GM12891 (cell line): ENCODE results near the gene IGFBP7.
"Not testable (repeated sequence)": the region's sequence is repeated elsewhere in the genome, so short reads cannot be mapped to it uniquely, and the experiment has no call there.

ENCODE experiments used
- DNase-seq: peaks from one replicate; pipeline ENCODE4 v3.0.0; 2011; ENCODE audit warnings: low spot score; ENCODE audit not compliant: insufficient read length
- FAIRE-seq: peaks from 2 replicates; lab custom pipeline; 2011; peaks lifted over from hg19 to GRCh38; lab: Jason Lieb, UNC
- PAX5 ChIP-seq: IDR thresholded peaks from 2 replicates; pipeline ENCODE4 v1.6.1; 2011; ENCODE audit warnings: low read length, moderate library complexity, mild to moderate bottlenecking; ENCODE audit not compliant: insufficient read depth, severe bottlenecking
- POLR2A ChIP-seq: IDR thresholded peaks from 2 replicates; pipeline ENCODE4 v1.6.1; 2011; ENCODE audit warnings: low read depth, low read length, control low read depth
- POLR2AphosphoS5 ChIP-seq: IDR thresholded peaks from 2 replicates; pipeline ENCODE4 v1.6.1; 2011; ENCODE audit warnings: low read depth, low read length, control low read depth
- POU2F2 ChIP-seq: IDR thresholded peaks from 2 replicates; pipeline ENCODE4 v1.6.1; 2011; ENCODE audit warnings: low read depth, mild to moderate bottlenecking, control low read depth, low read length, moderate library complexity
- SPI1 ChIP-seq: IDR thresholded peaks from 2 replicates; pipeline ENCODE4 v1.6.1; 2011; ENCODE audit warnings: low read depth, low read length, control low read depth
- TAF1 ChIP-seq: IDR thresholded peaks from 2 replicates; pipeline ENCODE4 v1.6.1; 2011; ENCODE audit warnings: low read depth, low read length, control low read depth

The IGFBP7 gene

GRCh38 chr4:57064811-57065711, 45.1 kb downstream of the IGFBP7 start:
- FAIRE-seq: no peak
- DNase-seq: no peak

GRCh38 chr4:57064120-57064519, 46.1 kb downstream of the IGFBP7 start:
- DNase-seq: no peak
- FAIRE-seq: no peak
- no peak for TF ChIP-seq TAF1
- no peak for TF ChIP-seq PAX5
- no peak for TF ChIP-seq POU2F2
- no peak for TF ChIP-seq POLR2AphosphoS5
- TF ChIP-seq SPI1: no peak
- TF ChIP-seq POLR2A: no peak

More at GRCh38 chr4:57064811-57065711, 45.1 kb downstream of the IGFBP7 start:
- TF ChIP-seq POLR2A: no peak
- TF ChIP-seq POU2F2: no peak
- TF ChIP-seq PAX5: no peak
- TF ChIP-seq SPI1: no peak
- TF ChIP-seq POLR2AphosphoS5: no peak
- TF ChIP-seq TAF1: no peak

DNA sequence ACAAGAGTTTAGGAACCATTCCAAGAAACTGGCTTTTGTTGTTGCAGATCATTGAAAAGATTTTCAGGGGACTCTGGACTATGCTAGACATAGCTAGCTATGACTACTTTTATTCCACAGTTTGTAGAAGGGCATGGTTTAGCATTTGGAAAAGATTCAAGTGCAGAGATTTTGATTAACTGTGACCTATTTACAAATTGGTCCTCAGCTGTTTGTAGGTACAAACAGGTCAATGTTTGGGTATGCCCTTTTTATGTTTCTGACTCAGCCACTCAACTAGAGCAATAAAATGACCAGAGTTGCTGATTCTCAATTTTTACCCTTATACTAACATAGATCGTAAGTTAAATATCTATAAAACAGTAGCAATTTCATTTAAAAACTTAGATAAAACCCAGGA, 46.7 kb downstream of the IGFBP7 start:
- FAIRE-seq (no peak), DNase-seq (no peak)
- no peak for TF ChIP-seq POLR2A

DNA sequence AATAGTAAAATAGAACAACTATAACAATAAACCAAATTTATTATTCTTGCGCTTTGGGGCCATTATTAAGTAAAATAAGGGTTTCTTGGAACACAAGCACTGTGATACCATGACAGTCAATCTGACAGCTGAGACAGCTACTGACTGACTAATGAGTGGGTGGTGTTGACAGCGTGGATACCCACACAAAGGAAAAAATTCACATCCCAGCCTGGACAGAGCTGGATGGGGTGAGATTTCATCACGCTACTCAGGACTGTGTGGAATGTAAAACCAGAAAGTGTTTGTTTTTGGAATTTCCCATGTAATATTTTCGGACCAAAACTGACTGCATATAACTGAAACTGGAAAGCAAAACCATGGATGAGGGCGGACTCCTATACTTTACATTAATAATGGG, 48.8 kb downstream of the IGFBP7 start:
- no peak for FAIRE-seq
- TF ChIP-seq POU2F2 (no peak), SPI1 (no peak), TAF1 (no peak), PAX5 (no peak)

GRCh38 chr4:57060717-57061067, 49.5 kb downstream of the IGFBP7 start:
- DNase-seq, FAIRE-seq: not testable (repeated sequence)

More for the DNA sequence above, 48.8 kb downstream of the IGFBP7 start:
- no peak for DNase-seq

- TF ChIP-seq POLR2AphosphoS5: no peak
- TF ChIP-seq SPI1: no peak
- TF ChIP-seq POU2F2: no peak
- no peak for TF ChIP-seq POLR2A
- no peak for TF ChIP-seq TAF1
- TF ChIP-seq PAX5: no peak
- FAIRE-seq (no peak), DNase-seq (no peak)
Observed at GRCh38 chr4:57059890-57060716, 50.1 kb downstream of the IGFBP7 start.

DNA sequence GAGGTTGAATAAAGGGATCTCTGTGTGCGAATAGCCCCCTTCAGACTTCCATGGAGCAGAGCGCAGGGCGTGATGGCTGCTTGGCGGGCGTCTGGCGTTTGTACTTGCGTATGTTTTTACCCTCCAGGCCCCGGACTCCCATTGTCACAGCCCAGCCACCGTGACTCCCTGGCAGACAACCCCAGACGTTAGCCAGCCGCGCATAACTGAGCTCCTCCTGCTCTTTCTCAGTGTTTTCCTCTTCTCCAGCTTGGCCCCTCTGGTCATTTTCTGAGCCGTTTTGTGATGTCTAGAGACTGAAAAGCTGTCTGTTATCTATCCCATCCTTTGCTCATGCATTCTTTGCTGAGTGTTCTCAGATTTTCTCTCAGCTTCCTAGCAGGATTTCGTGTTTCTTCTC, 54.3 kb downstream of the IGFBP7 start:
- TF ChIP-seq SPI1: no peak
- no peak for TF ChIP-seq PAX5
- TF ChIP-seq POLR2AphosphoS5: no peak
- no peak for TF ChIP-seq TAF1
- TF ChIP-seq POLR2A: no peak
- no peak for TF ChIP-seq POU2F2
- DNase-seq (no peak), FAIRE-seq (no peak)

- TF ChIP-seq TAF1 (no peak), POU2F2 (no peak), POLR2AphosphoS5 (no peak), POLR2A (no peak), SPI1 (no peak), PAX5 (no peak)
- no peak for DNase-seq
- FAIRE-seq: no peak
Observed at GRCh38 chr4:57053508-57053907, 56.7 kb downstream of the IGFBP7 start.

DNA sequence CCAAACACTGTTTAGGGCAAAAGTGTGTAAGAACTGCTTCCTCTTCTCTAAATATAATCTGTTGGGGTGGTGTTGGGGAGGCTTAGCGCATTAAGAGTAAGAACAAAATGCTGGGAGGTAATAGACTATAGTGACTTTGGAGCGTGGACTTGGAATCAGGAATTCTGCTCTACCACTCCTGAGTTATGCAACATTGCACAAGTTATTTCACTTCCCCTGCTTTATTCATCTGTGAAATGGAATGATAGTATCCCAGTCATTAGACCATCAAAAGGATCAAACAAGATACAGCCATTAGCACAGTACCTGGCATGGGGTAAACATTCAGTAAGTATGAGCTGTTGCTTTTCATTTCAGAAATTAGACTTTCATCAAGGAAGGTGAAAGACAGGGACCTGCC, 58.7 kb downstream of the IGFBP7 start:
- DNase-seq (no peak), FAIRE-seq (no peak)
- TF ChIP-seq POU2F2: no peak
- TF ChIP-seq POLR2AphosphoS5: no peak
- no peak for TF ChIP-seq TAF1
- no peak for TF ChIP-seq SPI1
- no peak for TF ChIP-seq POLR2A
- no peak for TF ChIP-seq PAX5

- no peak for FAIRE-seq
- no peak for DNase-seq
- TF ChIP-seq POLR2AphosphoS5 (no peak), SPI1 (no peak), POLR2A (no peak), TAF1 (no peak), PAX5 (no peak), POU2F2 (no peak)
Observed at GRCh38 chr4:57051095-57051494, 59.1 kb downstream of the IGFBP7 start.
